OCI-LY1 (cell line): ENCODE results near the gene LASP1NB.

Experiments
- H2AFZ ChIP-seq: fragments of 200-600 bp; sonication (generic), shearing (Covaris generic); 2 replicates; pipeline ENCODE4 v1.6.0; 2014; ENCODE audit warnings: antibody characterized with exemption, mild to moderate bottlenecking, low read length
- H3F3A ChIP-seq: fragments of 200-600 bp; sonication (generic), shearing (Covaris generic); 2 replicates; pipeline ENCODE4 v1.6.0; 2014; ENCODE audit warnings: mild to moderate bottlenecking, antibody characterized with exemption, low read length, moderate library complexity; ENCODE audit not compliant: insufficient read depth
- H3K27ac ChIP-seq: fragments of 200-600 bp; sonication (generic); 2 replicates; pipeline ENCODE4 v1.5.1; 2014; ENCODE audit warnings: low read length, mixed run types, mild to moderate bottlenecking, low read depth; ENCODE audit not compliant: poor library complexity, severe bottlenecking
- H3K27me3 ChIP-seq: fragments of 200-600 bp; sonication (generic); 2 replicates; pipeline ENCODE4 v1.6.0; 2014; ENCODE audit warnings: antibody characterized with exemption, mild to moderate bottlenecking, low read length, moderate library complexity; ENCODE audit not compliant: insufficient read depth
- H3K36me3 ChIP-seq: fragments of 200-600 bp; sonication (generic); 2 replicates; pipeline ENCODE4 v1.6.1; 2014; ENCODE audit warnings: mild to moderate bottlenecking, antibody characterized with exemption, low read length, moderate library complexity, mixed read lengths; ENCODE audit not compliant: insufficient read depth
- H3K4me1 ChIP-seq: fragments of 200-600 bp; sonication (generic); 2 replicates; pipeline ENCODE4 v1.5.1; 2014; ENCODE audit warnings: mild to moderate bottlenecking, low read length, moderate library complexity; ENCODE audit not compliant: insufficient read depth, severe bottlenecking
- H3K4me2 ChIP-seq: fragments of 200-600 bp; sonication (generic), shearing (Covaris generic); 2 replicates; pipeline ENCODE4 v1.6.1; 2014; ENCODE audit warnings: low read length
- H3K4me3 ChIP-seq: fragments of 200-600 bp; sonication (generic); 2 replicates; pipeline ENCODE4 v1.5.1; 2014; ENCODE audit warnings: low read length, low read depth, mild to moderate bottlenecking, mixed read lengths; ENCODE audit not compliant: poor library complexity, severe bottlenecking
- H3K79me2 ChIP-seq: fragments of 200-600 bp; shearing (Covaris generic); 2 replicates; pipeline ENCODE4 v1.6.1; 2016; ENCODE audit warnings: mixed run types, low read length, mixed read lengths; ENCODE audit not compliant: insufficient read depth
- H3K9ac ChIP-seq: fragments of 200-600 bp; sonication (generic), shearing (Covaris generic); 2 replicates; pipeline ENCODE4 v1.6.1; 2014; ENCODE audit warnings: mild to moderate bottlenecking, low read length, mixed read lengths
- H3K9me2 ChIP-seq: fragments of 200-600 bp; sonication (generic), shearing (Covaris generic); 2 replicates; pipeline ENCODE4 v1.6.1; 2014; ENCODE audit warnings: low read depth, mild to moderate bottlenecking, low read length, mixed read lengths
- H3K9me3 ChIP-seq: fragments of 200-600 bp; shearing (Covaris generic); 2 replicates; pipeline ENCODE4 v1.6.1; 2014; ENCODE audit warnings: low read length, mixed read lengths
- H4K20me1 ChIP-seq: fragments of 200-600 bp; sonication (generic), shearing (Covaris generic); 2 replicates; pipeline ENCODE4 v1.6.0; 2016; ENCODE audit warnings: mild to moderate bottlenecking, low read length; ENCODE audit not compliant: insufficient read depth
- CTCF ChIP-seq: fragments of 200-600 bp; sonication (generic), shearing (Covaris generic); IDR thresholded peaks from 2 replicates; pipeline ENCODE4 v1.5.1; 2017; ENCODE audit warnings: mild to moderate bottlenecking, antibody characterized with exemption, low read length, moderate library complexity, mixed read lengths
- EZH2 ChIP-seq: fragments of 200-600 bp; sonication (generic), shearing (Covaris generic); IDR thresholded peaks from 2 replicates; pipeline ENCODE4 v1.8.0; 2017; ENCODE audit warnings: borderline replicate concordance, mixed run types, mild to moderate bottlenecking, antibody characterized with exemption, low read length, moderate library complexity, mixed read lengths

The LASP1NB gene

GRCh38 chr17:38912221-38912813 lies 13.1 kb upstream of the LASP1NB start:
- no peak overlapping the region for H3K9ac ChIP-seq
- no peaks in the 10 kb centered on the region for H3K9me3 ChIP-seq
- no peak overlapping the region for H3K27ac ChIP-seq
- H3K4me2 ChIP-seq = no peak overlapping the region
- peaks cover 38% of the 10 kb centered on the region for H3K36me3 ChIP-seq
- H3K9me2 ChIP-seq = no peaks in the 10 kb centered on the region
- H2AFZ ChIP-seq = no peak overlapping the region
- peaks cover 18% of the 10 kb centered on the region for H3K4me1 ChIP-seq
- H3F3A ChIP-seq = no peaks in the 10 kb centered on the region
- no peak for TF ChIP-seq CTCF
- no peak for TF ChIP-seq EZH2
- H4K20me1 ChIP-seq = no peaks in the 10 kb centered on the region
- H3K79me2 ChIP-seq = no peaks in the 10 kb centered on the region
- no peaks in the 10 kb centered on the region for H3K27me3 ChIP-seq
- H3K4me3 ChIP-seq = no peak overlapping the region

- no peak overlapping the region for H3K27ac ChIP-seq
- no peaks in the 10 kb centered on the region for H4K20me1 ChIP-seq
- TF ChIP-seq CTCF (no peak), EZH2 (no peak)
- no peak overlapping the region for H3K9ac ChIP-seq
- H3K4me3 ChIP-seq = no peak overlapping the region
- no peaks in the 10 kb centered on the region for H3F3A ChIP-seq
- no peaks in the 10 kb centered on the region for H3K79me2 ChIP-seq
- H3K36me3 ChIP-seq = peaks cover 63% of the 10 kb centered on the region
- no peak overlapping the region for H3K4me2 ChIP-seq
- H3K4me1 ChIP-seq = no peaks in the 10 kb centered on the region
- no peaks in the 10 kb centered on the region for H3K9me2 ChIP-seq
- no peaks in the 10 kb centered on the region for H3K9me3 ChIP-seq
- no peak overlapping the region for H2AFZ ChIP-seq
- H3K27me3 ChIP-seq = no peaks in the 10 kb centered on the region
Observed at GRCh38 chr17:38914741-38915638, 10.4 kb upstream of the LASP1NB start.

GRCh38 chr17:38915639-38915995 lies 9.8 kb upstream of the LASP1NB start:
- Histone ChIP-seq H3K36me3 (peaks cover 67% of the 10 kb centered on the region), H4K20me1 (no peaks in the 10 kb centered on the region), H3K4me3 (no peak overlapping the region), H3K9ac (no peak overlapping the region), H3K9me3 (no peaks in the 10 kb centered on the region), H3K4me2 (no peak overlapping the region), H3K27me3 (no peaks in the 10 kb centered on the region), H3K9me2 (no peaks in the 10 kb centered on the region), H2AFZ (no peak overlapping the region), H3F3A (no peaks in the 10 kb centered on the region), H3K79me2 (no peaks in the 10 kb centered on the region), H3K4me1 (no peaks in the 10 kb centered on the region), H3K27ac (no peak overlapping the region)
- TF ChIP-seq CTCF = no peak
- TF ChIP-seq EZH2 = no peak
